ENCODE measurements around the gene CFAP119. TPM values are rescaled to one million over a fixed set of nuclear protein-coding genes. Genes with fewer than 3 reads are reported as not detected.
A peak's percentile ranks its signal among the peaks of the same experiment; 100 is the strongest.

The CFAP119 gene
- polyA plus RNA-seq, 1 donor, result 4.2 TPM

DNA sequence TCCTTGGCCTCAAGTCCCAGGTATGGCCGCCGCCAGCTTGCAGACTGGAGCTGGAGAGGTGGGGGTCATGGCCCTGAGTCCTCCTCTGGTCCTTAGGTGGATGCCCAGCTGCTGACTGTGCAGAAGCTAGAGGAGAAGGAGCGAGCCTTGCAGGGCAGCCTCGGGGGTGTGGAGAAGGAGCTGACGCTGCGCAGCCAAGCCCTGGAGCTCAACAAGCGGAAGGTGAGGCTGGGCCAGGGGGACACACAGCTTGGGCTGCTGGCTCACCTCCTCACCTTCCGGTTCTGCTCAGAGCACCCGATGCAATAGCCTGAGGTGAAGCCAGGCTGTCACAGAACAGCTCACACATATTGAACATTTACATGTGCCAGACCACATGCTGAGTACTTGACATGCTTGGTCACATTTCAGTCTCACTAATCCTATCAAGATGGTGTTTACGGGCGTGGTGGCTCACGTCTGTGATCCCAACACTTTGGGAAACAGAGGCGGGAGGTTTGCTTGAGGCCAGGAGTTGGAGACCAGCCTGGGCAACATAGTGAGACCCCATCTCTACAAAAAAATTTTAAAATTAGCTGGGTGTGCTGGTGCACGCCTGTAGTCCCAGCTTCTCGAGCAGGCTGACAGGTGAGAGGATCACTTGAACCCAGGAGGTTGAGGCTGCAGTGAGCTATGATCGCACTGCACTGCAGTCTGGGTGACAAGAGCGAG is 7.7 kb upstream of the CFAP119 start:
- H3K4me3 ChIP-seq (ENCODE audit: low read length), result no peak overlapping the region
- no peaks in the 10 kb centered on the region for H3K9me3 ChIP-seq (ENCODE audit: control insufficient read depth, low read depth, low read length)
- DNase-seq, result no peak
- peaks cover 89% of the 10 kb centered on the region for H3K36me3 ChIP-seq (ENCODE audit: control insufficient read depth, insufficient read depth, low read length)
- no peaks in the 10 kb centered on the region for H3K4me1 ChIP-seq (ENCODE audit: control insufficient read depth, insufficient read depth, low read length)
- no peaks in the 10 kb centered on the region for H3K27me3 ChIP-seq (ENCODE audit: control insufficient read depth, insufficient read depth, low read length)
- H3K27ac ChIP-seq (ENCODE audit: low read length), result no peak overlapping the region
- no CpG with 5 or more reads among the region's 17 CpGs for WGBS (ENCODE audit: insufficient coverage, low lambda C conversion rate)

DNA sequence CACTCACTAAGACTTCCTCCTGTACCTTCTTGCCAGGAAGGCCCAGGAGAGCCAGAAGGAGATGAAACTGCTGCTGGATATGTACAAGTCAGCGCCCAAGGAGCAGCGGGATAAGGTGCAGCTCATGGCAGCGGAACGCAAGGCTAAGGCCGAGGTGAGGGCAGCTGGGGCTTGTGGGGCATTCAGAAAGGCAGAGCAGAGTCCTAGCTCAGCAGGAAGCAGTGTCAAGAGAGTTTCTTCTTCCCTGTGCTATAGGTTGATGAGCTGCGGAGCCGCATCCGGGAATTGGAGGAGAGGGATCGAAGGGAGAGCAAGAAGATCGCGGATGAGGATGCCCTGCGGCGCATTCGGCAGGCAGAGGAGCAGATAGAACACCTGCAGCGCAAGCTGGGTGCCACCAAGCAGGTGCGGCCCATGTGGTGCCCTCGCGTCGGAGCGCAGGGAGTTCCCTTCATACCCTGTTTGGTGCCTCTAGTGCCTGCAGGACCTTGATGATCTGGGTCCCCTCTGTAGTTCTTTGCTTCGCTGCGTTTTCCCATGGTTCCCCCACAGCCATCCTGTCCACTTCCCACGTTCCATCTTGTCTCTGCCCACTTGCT is 6.8 kb upstream of the CFAP119 start:
- H3K9me3 ChIP-seq (ENCODE audit: control insufficient read depth, low read depth, low read length), result no peaks in the 10 kb centered on the region
- no peak overlapping the region for H3K27ac ChIP-seq (ENCODE audit: low read length)
- no peak for DNase-seq
- peaks cover 94% of the 10 kb centered on the region for H3K36me3 ChIP-seq (ENCODE audit: control insufficient read depth, insufficient read depth, low read length)
- H3K4me1 ChIP-seq (ENCODE audit: control insufficient read depth, insufficient read depth, low read length), result no peaks in the 10 kb centered on the region
- WGBS (ENCODE audit: insufficient coverage, low lambda C conversion rate), result no CpG with 5 or more reads among the region's 23 CpGs
- no peak overlapping the region for H3K4me3 ChIP-seq (ENCODE audit: low read length)
- H3K27me3 ChIP-seq (ENCODE audit: control insufficient read depth, insufficient read depth, low read length), result no peaks in the 10 kb centered on the region

DNA sequence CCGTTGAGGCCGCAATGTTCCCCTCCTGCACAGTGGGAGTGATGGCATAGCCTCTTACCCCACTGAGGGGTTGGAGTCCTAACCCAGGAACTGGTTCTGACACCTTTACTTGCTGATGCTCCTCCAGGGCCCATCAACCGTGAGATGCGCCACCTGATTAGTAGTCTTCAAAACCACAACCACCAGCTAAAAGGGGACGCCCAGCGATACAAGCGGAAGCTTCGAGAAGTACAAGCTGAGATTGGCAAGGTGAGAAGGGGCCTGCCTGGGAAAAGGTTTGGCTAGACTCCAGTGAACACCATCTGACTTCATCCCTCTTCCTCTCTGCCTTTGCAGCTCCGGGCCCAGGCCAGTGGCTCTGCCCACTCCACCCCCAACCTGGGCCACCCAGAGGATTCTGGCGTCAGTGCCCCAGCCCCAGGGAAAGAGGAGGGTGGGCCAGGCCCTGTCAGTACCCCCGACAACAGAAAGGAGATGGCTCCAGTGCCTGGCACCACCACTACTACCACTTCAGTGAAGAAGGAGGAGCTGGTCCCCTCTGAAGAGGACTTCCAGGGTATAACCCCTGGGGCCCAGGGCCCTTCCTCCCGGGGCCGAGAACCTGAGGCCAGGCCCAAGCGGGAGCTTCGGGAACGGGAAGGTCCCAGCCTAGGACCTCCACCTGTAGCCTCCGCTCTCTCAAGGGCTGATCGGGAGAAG is 6.1 kb upstream of the CFAP119 start:
- no CpG with 5 or more reads among the region's 18 CpGs for WGBS (ENCODE audit: insufficient coverage, low lambda C conversion rate)
- DNase-seq, result no peak
- no peaks in the 10 kb centered on the region for H3K9me3 ChIP-seq (ENCODE audit: control insufficient read depth, low read depth, low read length)
- H3K27ac ChIP-seq (ENCODE audit: low read length), result no peak overlapping the region
- H3K36me3 ChIP-seq (ENCODE audit: control insufficient read depth, insufficient read depth, low read length), result peaks cover 94% of the 10 kb centered on the region
- no peak overlapping the region for H3K4me3 ChIP-seq (ENCODE audit: low read length)
- no peaks in the 10 kb centered on the region for H3K27me3 ChIP-seq (ENCODE audit: control insufficient read depth, insufficient read depth, low read length)
- H3K4me1 ChIP-seq (ENCODE audit: control insufficient read depth, insufficient read depth, low read length), result peaks cover 6% of the 10 kb centered on the region

DNA sequence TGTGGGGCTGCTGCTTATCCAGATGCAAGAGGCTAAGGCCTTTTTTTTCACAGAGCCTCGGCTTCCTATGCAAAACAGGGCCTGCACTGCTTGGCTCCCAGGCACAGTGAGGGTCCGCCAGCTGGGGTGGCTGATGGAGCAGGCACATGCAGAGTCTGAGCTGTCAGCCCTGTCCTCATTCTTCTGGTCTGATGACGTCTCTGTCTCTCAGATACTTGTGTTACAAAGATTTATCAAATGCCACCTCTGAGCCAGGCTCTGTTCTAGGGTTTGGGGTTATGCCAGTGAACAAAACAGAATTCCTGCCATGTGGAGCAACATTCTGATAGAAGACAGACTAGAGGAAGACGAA is 5.0 kb upstream of the CFAP119 start:
- no peak for DNase-seq
- H3K9me3 ChIP-seq (ENCODE audit: control insufficient read depth, low read depth, low read length), result no peaks in the 10 kb centered on the region
- H3K27me3 ChIP-seq (ENCODE audit: control insufficient read depth, insufficient read depth, low read length), result no peaks in the 10 kb centered on the region
- no peak overlapping the region for H3K27ac ChIP-seq (ENCODE audit: low read length)
- no peak overlapping the region for H3K4me3 ChIP-seq (ENCODE audit: low read length)
- peaks cover 9% of the 10 kb centered on the region for H3K4me1 ChIP-seq (ENCODE audit: control insufficient read depth, insufficient read depth, low read length)
- H3K36me3 ChIP-seq (ENCODE audit: control insufficient read depth, insufficient read depth, low read length), result peaks cover 87% of the 10 kb centered on the region
- 100% methylated on average over 1 of the region's 4 CpGs for WGBS (ENCODE audit: insufficient coverage, low lambda C conversion rate)

DNA sequence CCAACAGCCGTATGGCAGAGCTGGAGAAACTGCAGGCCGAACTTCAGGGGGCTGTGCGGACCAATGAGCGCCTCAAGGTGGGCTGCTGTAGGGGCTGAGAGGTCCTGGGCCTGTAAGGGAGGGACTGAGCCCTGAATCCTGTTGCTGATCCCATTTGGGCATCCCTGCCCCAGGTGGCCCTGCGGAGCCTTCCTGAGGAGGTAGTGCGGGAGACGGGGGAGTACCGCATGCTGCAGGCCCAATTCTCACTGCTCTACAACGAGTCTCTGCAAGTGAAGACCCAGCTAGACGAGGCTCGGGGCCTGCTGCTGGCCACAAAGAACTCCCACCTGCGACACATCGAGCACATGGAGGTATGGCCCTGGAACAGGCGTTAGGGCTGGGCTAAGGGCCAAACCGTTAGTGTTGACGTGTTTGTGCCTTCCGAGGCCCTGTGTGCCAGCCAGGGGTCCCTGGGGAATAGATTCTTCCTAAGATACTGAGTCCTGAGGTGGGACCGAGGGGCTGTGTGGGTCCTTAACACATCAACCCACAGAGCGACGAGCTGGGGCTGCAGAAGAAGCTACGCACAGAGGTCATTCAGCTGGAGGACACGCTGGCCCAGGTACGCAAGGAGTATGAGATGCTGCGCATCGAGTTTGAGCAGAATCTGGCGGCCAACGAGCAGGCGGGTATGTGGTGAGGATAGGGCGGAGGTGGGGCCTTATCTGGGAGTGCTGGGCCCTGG is 4.5 kb upstream of the CFAP119 start:
- no peak overlapping the region for H3K4me3 ChIP-seq (ENCODE audit: low read length)
- peaks cover 81% of the 10 kb centered on the region for H3K36me3 ChIP-seq (ENCODE audit: control insufficient read depth, insufficient read depth, low read length)
- peaks cover 9% of the 10 kb centered on the region for H3K4me1 ChIP-seq (ENCODE audit: control insufficient read depth, insufficient read depth, low read length)
- no CpG with 5 or more reads among the region's 29 CpGs for WGBS (ENCODE audit: insufficient coverage, low lambda C conversion rate)
- H3K27me3 ChIP-seq (ENCODE audit: control insufficient read depth, insufficient read depth, low read length), result no peaks in the 10 kb centered on the region
- no peak for DNase-seq
- no peak overlapping the region for H3K27ac ChIP-seq (ENCODE audit: low read length)
- no peaks in the 10 kb centered on the region for H3K9me3 ChIP-seq (ENCODE audit: control insufficient read depth, low read depth, low read length)

DNA sequence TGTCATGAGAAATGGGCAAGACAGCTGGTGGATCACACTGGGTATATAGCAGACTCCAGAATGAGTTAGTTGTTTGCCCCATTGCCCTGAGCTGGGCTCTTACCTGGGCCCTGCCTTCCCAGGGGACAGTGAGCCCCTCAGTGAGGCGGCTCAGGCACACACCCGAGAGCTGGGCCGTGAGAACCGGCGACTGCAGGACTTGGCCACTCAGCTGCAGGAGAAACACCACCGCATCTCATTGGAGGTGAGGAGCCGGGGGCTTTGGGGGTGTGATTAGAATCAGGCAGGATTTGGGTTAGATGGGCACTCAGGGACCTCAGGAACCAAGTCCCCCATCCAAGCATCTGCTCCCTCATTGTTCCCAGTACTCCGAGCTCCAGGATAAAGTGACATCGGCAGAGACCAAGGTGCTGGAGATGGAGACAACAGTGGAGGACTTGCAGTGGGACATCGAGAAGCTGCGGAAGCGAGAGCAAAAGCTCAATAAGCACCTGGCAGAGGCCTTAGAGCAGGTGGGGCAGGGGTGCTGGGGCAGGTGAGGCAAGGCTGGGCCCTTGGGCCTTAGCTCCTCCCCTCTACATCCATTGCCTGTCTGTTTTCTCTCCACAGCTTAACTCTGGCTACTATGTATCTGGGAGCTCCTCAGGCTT is 3.1 kb upstream of the CFAP119 start:
- WGBS (ENCODE audit: insufficient coverage, low lambda C conversion rate), result no CpG with 5 or more reads among the region's 12 CpGs
- Histone ChIP-seq H3K4me3 (ENCODE audit: low read length) (no peak overlapping the region), H3K4me1 (ENCODE audit: control insufficient read depth, insufficient read depth, low read length) (peaks cover 13% of the 10 kb centered on the region), H3K36me3 (ENCODE audit: control insufficient read depth, insufficient read depth, low read length) (peaks cover 69% of the 10 kb centered on the region), H3K9me3 (ENCODE audit: control insufficient read depth, low read depth, low read length) (no peaks in the 10 kb centered on the region), H3K27me3 (ENCODE audit: control insufficient read depth, insufficient read depth, low read length) (no peaks in the 10 kb centered on the region), H3K27ac (ENCODE audit: low read length) (no peak overlapping the region)
- DNase-seq, result no peak

DNA sequence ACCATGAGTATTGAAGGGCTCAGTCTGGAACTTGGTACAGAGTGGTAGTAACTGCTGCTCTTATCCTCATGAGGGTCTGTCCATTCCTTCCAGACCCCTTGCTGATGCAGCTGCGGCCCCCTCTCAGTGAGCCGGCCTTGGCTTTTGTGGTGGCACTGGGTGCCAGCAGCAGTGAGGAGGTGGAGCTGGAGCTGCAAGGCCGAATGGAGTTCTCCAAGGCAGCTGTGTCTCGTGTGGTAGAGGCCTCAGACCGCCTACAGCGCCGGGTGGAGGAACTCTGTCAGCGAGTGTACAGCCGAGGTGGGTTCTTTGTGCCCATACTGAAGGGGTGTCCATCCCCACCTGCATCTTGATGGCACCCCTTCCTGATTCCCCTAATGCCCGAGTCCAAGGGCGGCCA is 2.2 kb upstream of the CFAP119 start:
- Histone ChIP-seq H3K27ac (ENCODE audit: low read length) (no peak overlapping the region), H3K36me3 (ENCODE audit: control insufficient read depth, insufficient read depth, low read length) (peaks cover 61% of the 10 kb centered on the region), H3K27me3 (ENCODE audit: control insufficient read depth, insufficient read depth, low read length) (no peaks in the 10 kb centered on the region), H3K9me3 (ENCODE audit: control insufficient read depth, low read depth, low read length) (no peaks in the 10 kb centered on the region), H3K4me1 (ENCODE audit: control insufficient read depth, insufficient read depth, low read length) (peaks cover 13% of the 10 kb centered on the region), H3K4me3 (ENCODE audit: low read length) (no peak overlapping the region)
- WGBS (ENCODE audit: insufficient coverage, low lambda C conversion rate), result no CpG with 5 or more reads among the region's 11 CpGs
- DNase-seq, result no peak

DNA sequence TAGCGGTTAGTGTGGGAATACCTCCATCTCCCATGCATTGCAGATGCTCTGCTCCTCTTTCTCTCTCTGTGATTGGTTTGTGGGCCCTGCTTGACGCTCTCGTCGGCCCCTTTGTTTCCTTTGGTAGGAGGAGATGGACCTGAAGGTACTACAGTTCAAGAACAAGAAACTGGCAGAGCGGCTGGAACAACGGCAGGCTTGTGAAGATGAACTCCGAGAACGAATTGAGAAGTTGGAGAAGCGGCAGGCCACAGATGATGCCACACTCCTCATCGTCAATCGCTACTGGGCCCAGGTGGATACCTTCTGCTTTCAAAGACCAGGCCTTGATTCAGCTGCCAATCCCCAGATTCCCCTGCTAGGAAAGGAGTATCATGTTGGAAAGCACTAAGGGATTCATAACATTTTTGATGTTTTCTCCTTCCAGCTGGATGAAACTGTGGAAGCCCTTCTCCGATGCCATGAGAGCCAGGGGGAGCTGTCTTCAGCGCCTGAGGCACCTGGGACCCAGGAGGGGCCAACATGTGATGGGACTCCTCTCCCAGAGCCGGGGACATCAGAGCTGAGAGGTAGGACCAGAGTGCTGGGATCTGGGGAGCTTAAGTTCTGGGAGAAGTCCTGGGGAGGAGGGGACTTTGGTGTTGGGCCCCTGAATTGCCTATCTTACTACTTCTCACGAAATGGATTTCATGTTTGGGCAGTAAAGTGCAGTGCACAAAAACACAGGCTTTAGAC is 1.3 kb upstream of the CFAP119 start:
- WGBS (ENCODE audit: insufficient coverage, low lambda C conversion rate), result no CpG with 5 or more reads among the region's 15 CpGs

DNA sequence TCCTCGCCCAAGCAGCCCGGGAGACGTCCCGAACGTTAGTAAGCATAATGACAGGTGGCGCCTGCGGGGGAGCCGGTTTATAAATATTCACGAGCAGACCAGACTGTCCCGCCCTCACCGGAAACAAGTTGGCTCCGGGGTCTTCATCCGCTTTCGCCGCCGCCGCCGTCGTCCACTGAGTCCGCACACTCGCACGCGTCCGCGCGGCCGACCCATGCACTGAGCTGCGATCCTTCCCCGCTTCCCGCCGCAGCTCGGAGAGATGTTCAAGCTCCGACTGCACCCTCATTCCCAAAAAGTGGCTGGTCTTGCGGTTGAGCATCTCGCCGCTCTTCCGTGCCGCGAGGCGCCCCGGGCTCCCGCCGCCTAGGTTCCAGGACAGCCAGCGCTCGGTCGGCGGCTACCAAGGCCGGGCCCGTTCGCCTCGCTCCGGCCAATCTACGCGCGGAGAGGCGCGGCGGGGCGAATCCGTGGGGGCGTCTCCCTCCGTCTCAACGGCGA is 385 bp downstream of the CFAP119 start:
- H3K9me3 ChIP-seq (ENCODE audit: control insufficient read depth, low read depth, low read length), result no peaks in the 10 kb centered on the region
- no peak for DNase-seq
- peak overlapping the region; percentile 98 for H3K4me3 ChIP-seq (ENCODE audit: low read length)
- WGBS (ENCODE audit: insufficient coverage, low lambda C conversion rate), result no CpG with 5 or more reads among the region's 64 CpGs
- peaks cover 53% of the 10 kb centered on the region for H3K36me3 ChIP-seq (ENCODE audit: control insufficient read depth, insufficient read depth, low read length)
- H3K27me3 ChIP-seq (ENCODE audit: control insufficient read depth, insufficient read depth, low read length), result no peaks in the 10 kb centered on the region
- peaks cover 13% of the 10 kb centered on the region for H3K4me1 ChIP-seq (ENCODE audit: control insufficient read depth, insufficient read depth, low read length)
- H3K27ac ChIP-seq (ENCODE audit: low read length), result no peak overlapping the region

More for the DNA sequence above, 1.3 kb upstream of the CFAP119 start:
- Histone ChIP-seq H3K36me3 (ENCODE audit: control insufficient read depth, insufficient read depth, low read length) (peaks cover 55% of the 10 kb centered on the region), H3K9me3 (ENCODE audit: control insufficient read depth, low read depth, low read length) (no peaks in the 10 kb centered on the region), H3K27ac (ENCODE audit: low read length) (no peak overlapping the region), H3K4me3 (ENCODE audit: low read length) (peak overlapping the region; percentile 98), H3K27me3 (ENCODE audit: control insufficient read depth, insufficient read depth, low read length) (no peaks in the 10 kb centered on the region), H3K4me1 (ENCODE audit: control insufficient read depth, insufficient read depth, low read length) (peaks cover 13% of the 10 kb centered on the region)
- no peak for DNase-seq

All from large intestine (tissue), 3 donors.